HepG2 (cell line): ENCODE measurements around the gene CFAP99. TPM values are rescaled to one million over a fixed set of nuclear protein-coding genes. Genes with fewer than 3 reads are reported as not detected.

Experiments
- ATAC-seq: fragments of 200-7000 bp; cut with Tn5 transposase; 3 replicates; pipeline ENCODE4 v1.9.1; 2020; ENCODE audit warnings: mild to moderate bottlenecking, moderate library complexity
- BruUV-seq: library from RNA; stranded (reverse); fragments of 400-500 nt; replicated peaks from 2 replicates; lab custom pipeline; 2021; lab: Mats Ljungman, UMichigan
- CTCF ChIA-PET: fragments of 300-600 bp; formaldehyde crosslinking; extraction: SDS; loops from one replicate; lab custom pipeline; 2021; ENCODE audit warnings: low total read pairs, inconsistent platforms, low intra/inter-chr PET ratio; lab: Yijun Ruan, JAX
- POLR2A ChIA-PET: fragments of 350-600 bp; sonication (Branson Sonifier 250); formaldehyde crosslinking; loops from one replicate; lab custom pipeline; 2020; ENCODE audit warnings: antibody characterized with exemption, inconsistent platforms; lab: Yijun Ruan, JAX
- DNase-seq: peaks from one replicate; pipeline ENCODE4 v3.0.0-alpha.2; 2015; ENCODE audit warnings: low spot score
- FAIRE-seq: peaks from 3 replicates; lab custom pipeline; 2011; peaks lifted over from hg19 to GRCh38; lab: Jason Lieb, UNC
- H2AFZ ChIP-seq: one replicate; pipeline ENCODE4 v1.6.1; 2011; ENCODE audit warnings: low read length, inconsistent platforms
- H3K27ac ChIP-seq: fragments of 300-600 bp; 3 replicates; pipeline ENCODE4 v1.8.0; 2011; ENCODE audit warnings: mixed run types, mild to moderate bottlenecking, mixed read lengths, low read length, inconsistent platforms; ENCODE audit not compliant: insufficient read depth; ENCODE audit errors: extremely low read length
- H3K27me3 ChIP-seq, 2 experiments: fragments of 200-600 bp in 1 of 2; 2 replicates in 1 of 2; 3 replicates in 1 of 2; pipeline versions ENCODE4 v1.6.0 to v1.8.0; 2011; ENCODE audit warnings: low read length in 2 of 2, mild to moderate bottlenecking in 2 of 2, moderate library complexity in 2 of 2, inconsistent platforms in 1 of 2; ENCODE audit not compliant: insufficient read depth in 2 of 2, control insufficient read depth in 1 of 2
- H3K36me3 ChIP-seq, 2 experiments: fragments of 200-600 bp in 1 of 2; replicated peaks in 1 of 2; 2 replicates in 1 of 2; 3 replicates in 1 of 2; pipeline versions ENCODE4 v1.5.1 to v1.8.0; 2011; ENCODE audit warnings: low read length in 2 of 2, inconsistent platforms in 1 of 2; ENCODE audit not compliant: insufficient read depth in 2 of 2, control insufficient read depth in 1 of 2
- H3K4me1 ChIP-seq: 2 replicates; pipeline ENCODE4 v1.5.1; 2012; ENCODE audit warnings: low read length, inconsistent platforms; ENCODE audit not compliant: insufficient read depth
- H3K4me2 ChIP-seq: 2 replicates; pipeline ENCODE4 v1.6.0; 2011; ENCODE audit warnings: low read depth, low read length, inconsistent platforms
- H3K4me3 ChIP-seq, 3 experiments: fragments of 200-600 bp in 1 of 3; sonication (generic), shearing (Covaris generic) in 1 of 3; replicated peaks in 1 of 3; 2 replicates each; pipeline ENCODE4 v1.5.1; 2011 to 2016; ENCODE audit warnings: low read length in 3 of 3, inconsistent platforms in 2 of 3, low read depth in 2 of 3, mild to moderate bottlenecking in 2 of 3, control low read depth in 1 of 3, mixed read lengths in 1 of 3; ENCODE audit not compliant: insufficient read depth in 1 of 3
- H3K79me2 ChIP-seq: one replicate; pipeline ENCODE4 v1.6.1; 2011; ENCODE audit warnings: low read length, inconsistent platforms; ENCODE audit not compliant: insufficient read depth
- H3K9ac ChIP-seq: 2 replicates; pipeline ENCODE4 v1.6.0; 2011; ENCODE audit warnings: mild to moderate bottlenecking, low read depth, low read length, inconsistent platforms; ENCODE audit not compliant: insufficient read depth
- H3K9me3 ChIP-seq: 2 replicates; pipeline ENCODE4 v1.5.1; 2012; ENCODE audit warnings: mild to moderate bottlenecking, low read length
- H4K20me1 ChIP-seq: 2 replicates; pipeline ENCODE4 v1.6.0; 2011; ENCODE audit warnings: inconsistent platforms, mild to moderate bottlenecking, low read length, moderate library complexity; ENCODE audit not compliant: insufficient read depth
- GABPA ChIP-seq, 2 experiments: IDR thresholded peaks; 2 replicates each; pipeline ENCODE4 v1.6.1; 2011 to 2016; ENCODE audit warnings: low read depth in 2 of 2, low read length in 1 of 2, missing biosample characterization in 1 of 2, missing genetic modification characterization in 1 of 2
- LCORL ChIP-seq, 2 experiments: fragments of 450-650 bp in 1 of 2; sonication (generic) in 1 of 2; formaldehyde crosslinking in 1 of 2; IDR thresholded peaks; 2 replicates each; pipeline versions ENCODE4 v1.5.0 to v1.6.1; 2017 to 2020; ENCODE audit warnings: antibody characterized with exemption in 1 of 2, missing genetic modification reagents in 1 of 2
- LRRFIP1 ChIP-seq: sonication (generic); formaldehyde crosslinking; conservative IDR thresholded peaks from 2 replicates; pipeline ENCODE4 v1.4.0; 2020; ENCODE audit warnings: missing genetic modification reagents
- RCOR2 ChIP-seq: IDR thresholded peaks from 2 replicates; pipeline ENCODE4 v1.6.1; 2016; ENCODE audit warnings: missing biosample characterization, missing genetic modification reagents
- SNAI1 ChIP-seq: sonication (generic); formaldehyde crosslinking; IDR thresholded peaks from 2 replicates; pipeline ENCODE4 v1.5.0; 2020; ENCODE audit warnings: mild to moderate bottlenecking, missing genetic modification reagents, borderline replicate concordance
- SNAPC4 ChIP-seq: sonication (generic); formaldehyde crosslinking; IDR thresholded peaks from 2 replicates; pipeline ENCODE4 v1.4.0; 2020; ENCODE audit warnings: mild to moderate bottlenecking, missing genetic modification reagents
- TEAD3 ChIP-seq: optimal IDR thresholded peaks from 2 replicates; pipeline ENCODE3; 2016; ENCODE audit warnings: borderline replicate concordance
- ZBTB33 ChIP-seq: sonication (generic); formaldehyde crosslinking; IDR thresholded peaks from 2 replicates; pipeline ENCODE4 v1.4.0; 2020; ENCODE audit warnings: missing genetic modification reagents
- ZFP36L1 ChIP-seq: sonication (generic); formaldehyde crosslinking; IDR thresholded peaks from 2 replicates; pipeline ENCODE4 v1.8.0; 2022; ENCODE audit warnings: mild to moderate bottlenecking, missing genetic modification reagents, moderate library complexity
- WGBS: methylation state at CpG from one replicate; pipeline ENCODE4 v1.1.6; 2017; ENCODE audit warnings: low lambda C conversion rate; 5-methylcytosine and 5-hydroxymethylcytosine counted together
- in situ Hi-C: cut with HindIII; loops from 2 replicates; pipeline ENCODE4 v1.10.0; 2017; ENCODE audit warnings: low pct_unique_long_range_greater_than_20kb; ENCODE audit not compliant: extremely low pct_ligation_motif_present
- intact Hi-C: fragments of 100-400 bp; cut with micrococcal nuclease; formaldehyde crosslinking; loops from one replicate; pipeline ENCODE4 v1.10.0; 2022; ENCODE audit not compliant: unreplicated experiment
- polyA plus RNA-seq, 8 experiments: library from polyadenylated mRNA; depleted of rRNA in 3 of 8; stranded (reverse) in 7 of 8; unstranded in 1 of 8; fragments of >200 nt; fragmentation: Illumina TruSeq in 4 of 8; extraction: Trizol in 4 of 8; gene quantifications; 2 replicates each; pipeline versions ENCODE4 v1.2.1 to v1.2.3, GENCODE V29; 2011 to 2016; ENCODE audit warnings: low read depth in 4 of 8, missing spikeins in 1 of 8, mixed read lengths in 1 of 8; ENCODE audit not compliant: insufficient read depth in 1 of 8
- total RNA-seq, 5 experiments: library from RNA; depleted of rRNA; stranded (reverse); fragments of >200 nt; fragmentation: Illumina TruSeq; extraction: Trizol; gene quantifications; 2 replicates each; pipeline ENCODE4 v1.2.3, GENCODE V29; 2016; ENCODE audit warnings: low read depth in 1 of 5

Gene CFAP99
- total and polyA plus RNA-seq, 2 of the 13 experiments (the other 11 are each of a cell fraction or from before 2014, with no cell fraction given), result not detected

GRCh38 chr4:2445130-2445529 is 26.4 kb downstream of the CFAP99 start:
- Histone ChIP-seq H3K27me3 (peaks cover 2 to 14% of the 10 kb centered on the region in 2 experiments; a peak in 3 of 5 replicates), H3K4me3 (no peak overlapping the region), H3K36me3 (no peaks in the 10 kb centered on the region), H3K27ac (no peak overlapping the region), H4K20me1 (no peaks in the 10 kb centered on the region), H3K9me3 (no peaks in the 10 kb centered on the region), H3K4me2 (no peak overlapping the region), H3K9ac (no peak overlapping the region), H3K4me1 (peaks cover 13% of the 10 kb centered on the region), H2AFZ (no peak overlapping the region), H3K79me2 (no peaks in the 10 kb centered on the region)
- no peak for FAIRE-seq
- no peak for DNase-seq
- in situ Hi-C loops (no loop called here), intact Hi-C loops (loop anchor here (5.0 kb wide), 1 partner anchor 438 kb away; the partner anchor contains the start of gene NELFA)
- no peak for ATAC-seq
- POLR2A ChIA-PET, result no interaction called here
- no peak for TF ChIP-seq TEAD3 (CRISPR knock-in tag)
- no peak for TF ChIP-seq ZFP36L1 (CRISPR knock-in tag)
- no peak for TF ChIP-seq SNAPC4
- TF ChIP-seq LCORL (IDR thresholded peaks at IDR 0.05), result no peak
- no peak for TF ChIP-seq LCORL (CRISPR knock-in tag; IDR thresholded peaks at IDR 0.05)
- no peak for TF ChIP-seq GABPA (IDR thresholded peaks at IDR 0.05; ENCODE audit: low read depth, low read length)
- TF ChIP-seq GABPA (CRISPR knock-in tag; IDR thresholded peaks at IDR 0.05; ENCODE audit: low read depth), result no peak
- no peak for TF ChIP-seq LRRFIP1 (CRISPR knock-in tag)
- TF ChIP-seq RCOR2 (CRISPR knock-in tag), result no peak
- no peak for TF ChIP-seq SNAI1 (CRISPR knock-in tag)
- TF ChIP-seq ZBTB33 (CRISPR knock-in tag), result no peak
- CTCF ChIA-PET, result no interaction called here
- 39% methylated on average over 5 of the region's 9 CpGs for WGBS
- BruUV-seq, result no TSS peak
